ENCODE results near the gene MRPL42.

DNA sequence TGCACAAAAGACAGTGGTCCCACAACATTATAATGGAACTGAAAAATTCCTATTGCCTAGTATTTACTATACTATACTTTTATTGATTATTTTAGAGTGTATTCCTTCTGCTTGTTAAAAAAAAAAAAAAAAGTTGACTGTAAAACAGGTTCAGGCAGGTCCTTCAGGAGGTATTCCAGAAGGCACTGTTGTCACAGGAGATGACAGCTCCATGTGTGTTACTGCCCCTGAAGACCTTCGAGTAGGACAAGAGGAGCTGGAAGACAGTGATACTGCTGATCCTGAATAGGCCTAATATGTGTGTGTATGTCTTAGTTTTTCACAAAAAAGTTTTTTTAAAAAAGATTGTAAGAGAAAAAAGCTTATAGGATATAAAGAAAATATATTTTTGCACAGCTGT is 37.9 kb upstream of the MRPL42 start:
- TF ChIP-seq, protein P1, sequence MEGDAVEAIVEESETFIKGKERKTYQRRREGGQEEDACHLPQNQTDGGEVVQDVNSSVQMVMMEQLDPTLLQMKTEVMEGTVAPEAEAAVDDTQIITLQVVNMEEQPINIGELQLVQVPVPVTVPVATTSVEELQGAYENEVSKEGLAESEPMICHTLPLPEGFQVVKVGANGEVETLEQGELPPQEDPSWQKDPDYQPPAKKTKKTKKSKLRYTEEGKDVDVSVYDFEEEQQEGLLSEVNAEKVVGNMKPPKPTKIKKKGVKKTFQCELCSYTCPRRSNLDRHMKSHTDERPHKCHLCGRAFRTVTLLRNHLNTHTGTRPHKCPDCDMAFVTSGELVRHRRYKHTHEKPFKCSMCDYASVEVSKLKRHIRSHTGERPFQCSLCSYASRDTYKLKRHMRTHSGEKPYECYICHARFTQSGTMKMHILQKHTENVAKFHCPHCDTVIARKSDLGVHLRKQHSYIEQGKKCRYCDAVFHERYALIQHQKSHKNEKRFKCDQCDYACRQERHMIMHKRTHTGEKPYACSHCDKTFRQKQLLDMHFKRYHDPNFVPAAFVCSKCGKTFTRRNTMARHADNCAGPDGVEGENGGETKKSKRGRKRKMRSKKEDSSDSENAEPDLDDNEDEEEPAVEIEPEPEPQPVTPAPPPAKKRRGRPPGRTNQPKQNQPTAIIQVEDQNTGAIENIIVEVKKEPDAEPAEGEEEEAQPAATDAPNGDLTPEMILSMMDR (conservative IDR thresholded peaks at IDR 0.05; ENCODE audit: low read depth in 2 of 2) = no peak
- TF ChIP-seq POLR2AphosphoS5 (IDR thresholded peaks at IDR 0.05; ENCODE audit: low read depth) = no peak
- TF ChIP-seq EZH2phosphoT487 (IDR thresholded peaks at IDR 0.05; ENCODE audit: unreplicated experiment) = no peak
- no peak for TF ChIP-seq EZH2 (IDR thresholded peaks at IDR 0.05; ENCODE audit: low read depth, unreplicated experiment)
- TF ChIP-seq CREB1 (CRISPR knock-in tag; IDR thresholded peaks at IDR 0.05; ENCODE audit: low read depth) = no peak

All from GM23338 (cell line).